GM20000 (cell line): ENCODE data around the gene HSPA4.
"Not testable (repeated sequence)": the region's sequence is repeated elsewhere in the genome, so short reads cannot be mapped to it uniquely, and the experiment has no call there.

Source experiments
- DNase-seq: peaks from one replicate; pipeline ENCODE4 v3.0.0; 2012; ENCODE audit warnings: low spot score
- TF ChIP-seq, protein P1 (sequence below): IDR thresholded peaks from 2 replicates; pipeline ENCODE4 v1.5.1; 2012; ENCODE audit warnings: mild to moderate bottlenecking, control low read depth; ENCODE audit errors: extremely low read depth, missing control alignments

HSPA4 gene

DNA sequence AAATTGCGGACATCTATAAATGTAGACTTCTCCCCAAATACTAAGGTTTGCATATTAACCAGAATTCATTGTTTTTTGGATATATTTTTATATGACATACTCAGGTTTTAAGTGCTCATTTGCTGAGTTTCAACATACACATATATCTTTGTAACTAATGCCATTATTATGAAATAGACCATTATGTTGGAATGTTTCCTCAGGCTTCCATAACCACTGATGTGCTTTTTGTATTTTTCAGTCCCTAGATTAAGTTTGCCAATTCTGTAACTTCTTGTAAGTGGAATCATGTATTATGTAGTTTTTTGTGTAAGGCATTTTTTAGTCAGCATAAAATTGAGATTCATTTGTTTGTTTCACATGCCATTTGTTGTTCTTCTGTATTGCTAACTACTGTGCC, 32.1 kb downstream of the HSPA4 start:
- TF ChIP-seq, protein P1, sequence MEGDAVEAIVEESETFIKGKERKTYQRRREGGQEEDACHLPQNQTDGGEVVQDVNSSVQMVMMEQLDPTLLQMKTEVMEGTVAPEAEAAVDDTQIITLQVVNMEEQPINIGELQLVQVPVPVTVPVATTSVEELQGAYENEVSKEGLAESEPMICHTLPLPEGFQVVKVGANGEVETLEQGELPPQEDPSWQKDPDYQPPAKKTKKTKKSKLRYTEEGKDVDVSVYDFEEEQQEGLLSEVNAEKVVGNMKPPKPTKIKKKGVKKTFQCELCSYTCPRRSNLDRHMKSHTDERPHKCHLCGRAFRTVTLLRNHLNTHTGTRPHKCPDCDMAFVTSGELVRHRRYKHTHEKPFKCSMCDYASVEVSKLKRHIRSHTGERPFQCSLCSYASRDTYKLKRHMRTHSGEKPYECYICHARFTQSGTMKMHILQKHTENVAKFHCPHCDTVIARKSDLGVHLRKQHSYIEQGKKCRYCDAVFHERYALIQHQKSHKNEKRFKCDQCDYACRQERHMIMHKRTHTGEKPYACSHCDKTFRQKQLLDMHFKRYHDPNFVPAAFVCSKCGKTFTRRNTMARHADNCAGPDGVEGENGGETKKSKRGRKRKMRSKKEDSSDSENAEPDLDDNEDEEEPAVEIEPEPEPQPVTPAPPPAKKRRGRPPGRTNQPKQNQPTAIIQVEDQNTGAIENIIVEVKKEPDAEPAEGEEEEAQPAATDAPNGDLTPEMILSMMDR = no peak
- DNase-seq = no peak

DNA sequence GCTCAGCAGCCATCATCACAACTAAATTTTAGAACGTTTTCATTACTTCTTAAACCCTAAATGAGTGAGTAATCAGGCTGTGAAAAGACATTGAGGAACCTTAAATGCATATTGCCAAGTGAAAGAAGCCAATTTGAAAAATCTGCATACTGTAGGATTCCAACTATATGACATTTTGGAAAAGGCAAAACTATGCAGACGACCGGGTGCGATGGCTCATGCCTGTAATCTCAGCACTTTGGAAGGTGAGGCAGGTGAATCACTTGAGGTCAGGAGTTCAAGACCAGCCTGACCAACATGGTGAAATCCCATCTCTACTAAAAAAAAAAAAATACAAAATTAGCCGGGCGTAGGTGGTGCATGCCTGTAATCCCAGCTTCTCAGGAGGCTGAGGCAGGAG, 33.4 kb downstream of the HSPA4 start:
- DNase-seq = not testable (repeated sequence)

DNA sequence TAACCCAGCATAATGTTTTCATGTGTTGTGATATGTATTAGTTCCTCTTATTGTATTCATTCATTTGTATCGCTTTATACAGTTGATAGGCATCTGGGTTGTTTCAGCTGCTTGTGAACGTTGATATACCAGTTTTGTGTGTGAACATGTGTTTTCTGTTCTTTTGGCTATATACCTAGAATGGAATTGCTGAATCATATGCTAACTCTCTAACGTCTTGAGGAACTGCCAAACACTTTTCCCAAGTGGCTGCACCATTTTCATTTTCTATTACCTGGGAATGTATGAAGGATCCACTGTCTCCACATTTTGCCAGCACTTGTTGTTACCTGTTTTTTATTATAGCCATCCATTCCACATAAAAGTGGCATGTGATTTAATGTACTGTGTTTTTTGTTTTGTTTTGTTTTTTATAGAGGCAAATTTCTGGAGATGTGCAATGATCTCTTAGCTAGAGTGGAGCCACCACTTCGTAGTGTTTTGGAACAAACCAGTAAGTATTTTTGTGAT, 34.6 kb downstream of the HSPA4 start:
- TF ChIP-seq, protein P1 = no peak
- DNase-seq = no peak

DNA sequence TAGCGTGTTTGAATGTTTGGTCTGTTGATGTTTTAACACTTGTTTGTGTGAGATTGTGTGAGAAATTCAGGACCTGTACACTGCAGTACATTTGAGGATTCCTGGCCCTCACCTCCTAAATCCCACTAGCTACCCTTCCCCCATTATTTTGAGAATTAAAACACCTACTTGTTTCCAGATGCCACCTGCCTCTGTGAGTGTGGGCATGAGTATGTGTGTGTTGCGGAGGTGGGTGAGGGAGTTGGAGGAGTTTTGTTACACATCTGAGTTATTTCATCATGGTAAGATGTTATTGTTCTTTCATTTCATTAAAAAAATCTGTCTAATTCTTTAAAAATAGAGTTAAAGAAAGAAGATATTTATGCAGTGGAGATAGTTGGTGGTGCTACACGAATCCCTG, 36.3 kb downstream of the HSPA4 start:
- TF ChIP-seq, protein P1 = no peak
- DNase-seq = no peak

DNA sequence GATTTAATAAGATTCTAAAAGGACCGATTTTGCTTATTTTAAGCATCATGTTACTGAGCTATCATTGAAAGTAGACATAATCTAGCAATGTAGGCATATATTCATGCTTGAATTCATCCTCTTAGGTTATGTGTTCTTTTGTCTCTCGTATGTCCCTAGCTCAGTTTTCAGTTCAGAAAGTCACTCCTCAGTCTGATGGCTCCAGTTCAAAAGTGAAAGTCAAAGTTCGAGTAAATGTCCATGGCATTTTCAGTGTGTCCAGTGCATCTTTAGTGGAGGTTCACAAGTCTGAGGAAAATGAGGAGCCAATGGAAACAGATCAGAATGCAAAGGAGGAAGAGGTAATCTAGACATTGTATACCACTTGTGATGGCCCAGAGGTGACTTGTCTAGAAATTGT, 39.2 kb downstream of the HSPA4 start:
- no peak for DNase-seq
- TF ChIP-seq, protein P1 = no peak

DNA sequence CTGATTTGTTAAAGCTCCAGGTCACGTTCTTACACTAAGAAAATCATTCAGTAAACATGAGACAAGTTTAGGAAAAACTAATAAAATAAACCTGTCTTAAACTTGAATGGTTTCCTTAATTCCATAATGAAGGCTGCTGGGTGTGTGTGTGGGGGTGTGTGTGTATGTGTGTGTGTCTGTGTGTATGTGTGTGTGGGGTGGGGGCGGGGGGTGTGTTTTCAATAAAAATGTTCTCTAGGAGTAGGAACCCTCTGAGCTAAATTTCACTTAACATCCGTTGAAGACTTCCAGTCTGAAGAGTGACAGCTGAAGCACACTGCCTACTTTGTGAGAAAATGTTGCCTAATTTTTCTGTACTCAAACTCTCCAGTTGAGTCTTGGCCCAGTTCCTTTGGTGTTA, 54.5 kb downstream of the HSPA4 start:
- TF ChIP-seq, protein P1 = no peak
- DNase-seq = no peak

DNA sequence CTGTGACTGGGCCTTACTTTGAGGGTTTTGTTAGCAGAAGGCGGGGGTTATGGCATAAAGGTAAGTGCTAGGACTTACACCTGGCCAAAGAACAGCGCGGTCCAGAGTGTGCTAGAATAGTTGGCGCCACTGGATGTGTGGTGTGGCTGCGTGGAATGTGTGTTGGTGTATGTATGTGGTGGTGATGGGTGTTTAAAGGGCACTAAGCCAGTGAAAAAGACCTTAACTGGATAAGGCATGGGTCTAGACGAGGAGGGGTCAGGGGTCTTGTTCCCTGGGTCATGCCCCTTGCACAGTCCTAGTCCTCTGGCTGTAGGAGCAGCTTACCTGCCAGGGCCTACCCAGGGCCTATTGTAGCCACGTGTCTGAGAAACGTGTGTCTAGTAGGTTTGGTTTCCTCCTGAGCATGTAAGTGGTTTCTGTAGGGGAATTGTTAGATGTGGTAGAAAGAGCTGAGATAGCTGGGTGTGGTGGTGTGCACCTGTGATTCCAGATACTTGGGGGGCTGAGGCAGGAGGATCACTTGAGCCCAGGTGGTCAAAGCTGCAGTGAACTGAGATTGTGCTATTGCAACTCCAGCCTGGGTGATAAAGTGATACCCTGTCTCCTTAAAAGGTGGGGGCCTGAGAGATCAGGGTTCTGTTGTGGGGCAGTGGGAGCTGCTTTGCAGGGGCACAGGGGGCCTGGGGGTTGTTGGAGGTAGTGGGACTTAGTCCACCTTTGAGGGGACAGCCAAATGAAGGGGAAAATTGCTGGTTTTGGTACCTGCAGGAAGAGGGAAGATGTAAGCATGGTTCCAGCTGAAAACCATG, 55.2 kb downstream of the HSPA4 start:
- DNase-seq = no peak
- TF ChIP-seq, protein P1 = no peak

DNA sequence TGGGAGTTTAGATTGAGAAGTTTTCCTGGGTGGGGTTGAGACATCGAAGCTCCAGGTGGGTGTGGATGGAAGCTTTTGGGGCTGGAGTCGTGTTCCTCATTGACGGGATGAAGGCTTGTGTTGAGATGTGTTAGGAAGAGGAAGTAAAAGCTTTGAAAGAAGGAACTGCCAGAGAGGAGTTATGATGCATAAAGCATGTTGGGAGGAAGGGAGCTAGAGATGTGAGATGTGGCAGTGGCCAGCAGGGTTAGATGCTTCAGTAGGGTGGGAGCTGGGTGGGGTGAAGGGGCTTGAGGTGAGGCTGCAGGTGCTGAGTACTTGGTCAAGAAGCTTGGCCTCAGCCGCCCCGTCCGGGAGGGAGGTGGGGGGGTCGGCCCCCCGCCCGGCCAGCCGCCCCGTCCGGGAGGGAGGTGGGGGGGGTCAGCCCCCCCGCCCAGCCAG, 56.7 kb downstream of the HSPA4 start:
- TF ChIP-seq, protein P1 = no peak
- DNase-seq = no peak
